K562 (cell line): Measurements from ENCODE around the gene PBX1. TPM values are rescaled to one million over a fixed set of nuclear protein-coding genes. Genes with fewer than 3 reads are reported as not detected.

Experiments used
- ATAC-seq: fragments of 200-7000 bp; cut with Tn5 transposase; 3 replicates; pipeline ENCODE4 v1.9.1; 2020; ENCODE audit warnings: moderate library complexity
- BruUV-seq: library from RNA; stranded (reverse); fragments of 400-500 nt; replicated peaks from 2 replicates; lab custom pipeline; 2021; lab: Mats Ljungman, UMichigan
- CTCF ChIA-PET: fragments of 300-600 bp; formaldehyde crosslinking; extraction: SDS; loops from one replicate; lab custom pipeline; 2021; ENCODE audit warnings: low intra/inter-chr PET ratio; lab: Yijun Ruan, JAX
- POLR2A ChIA-PET: fragments of 300-600, 350-650 bp; sonication (Branson Sonifier 250); formaldehyde crosslinking; extraction: SDS; loops from one replicate; lab custom pipeline; 2021; ENCODE audit warnings: antibody characterized with exemption, inconsistent platforms; lab: Yijun Ruan, JAX
- DNase-seq, 4 experiments: peaks; one replicate each; pipeline versions ENCODE4 v3.0.0 to v3.0.0-alpha.2; 2011 to 2018; ENCODE audit warnings: low spot score in 3 of 4, mixed read lengths in 3 of 4; ENCODE audit errors: extremely low read depth in 1 of 4
- FAIRE-seq: peaks from 2 replicates; lab custom pipeline; 2011; peaks lifted over from hg19 to GRCh38; lab: Jason Lieb, UNC
- H2AFZ ChIP-seq: 2 replicates; pipeline ENCODE4 v1.6.0; 2011; ENCODE audit warnings: low read depth, low read length, control low read depth, inconsistent platforms
- H3K27ac ChIP-seq: fragments of 200-600 bp; 3 replicates; pipeline ENCODE4 v1.8.0; 2011; ENCODE audit warnings: low read depth, mild to moderate bottlenecking, control low read depth, inconsistent platforms, low read length, moderate library complexity, mixed read lengths; ENCODE audit errors: extremely low read depth
- H3K27me3 ChIP-seq, 2 experiments: fragments of 300-600 bp in 1 of 2; 2 replicates in 1 of 2; 3 replicates in 1 of 2; pipeline versions ENCODE4 v1.6.0 to v1.8.0; 2011; ENCODE audit warnings: inconsistent platforms in 2 of 2, low read length in 2 of 2, mild to moderate bottlenecking in 1 of 2, mixed read lengths in 1 of 2, moderate library complexity in 1 of 2; ENCODE audit not compliant: control insufficient read depth in 2 of 2, insufficient read depth in 2 of 2
- H3K36me3 ChIP-seq: fragments of 300-600 bp; 3 replicates; pipeline ENCODE4 v1.8.0; 2011; ENCODE audit warnings: mild to moderate bottlenecking, low read length, inconsistent platforms; ENCODE audit not compliant: control insufficient read depth, insufficient read depth
- H3K4me1 ChIP-seq, 2 experiments: fragments of 200-600 bp in 1 of 2; replicated peaks in 1 of 2; 2 replicates in 1 of 2; 3 replicates in 1 of 2; pipeline versions ENCODE4 v1.5.1 to v1.8.0; 2011; ENCODE audit warnings: inconsistent platforms in 2 of 2, low read length in 2 of 2, mild to moderate bottlenecking in 1 of 2, mixed read lengths in 1 of 2, moderate library complexity in 1 of 2; ENCODE audit not compliant: control insufficient read depth in 2 of 2, insufficient read depth in 2 of 2
- H3K4me2 ChIP-seq: 2 replicates; pipeline ENCODE4 v1.6.1; 2011; ENCODE audit warnings: low read length, control low read depth, inconsistent platforms, mixed read lengths; ENCODE audit not compliant: insufficient read depth
- H3K4me3 ChIP-seq: fragments of 200-600 bp; sonication (generic), shearing (Covaris generic); 2 replicates; pipeline ENCODE4 v1.5.1; 2016; ENCODE audit warnings: control low read depth, inconsistent platforms
- H3K79me2 ChIP-seq: fragments of 200-600 bp; 3 replicates; pipeline ENCODE4 v1.8.0; 2011; ENCODE audit warnings: low read length, inconsistent platforms; ENCODE audit not compliant: control insufficient read depth, insufficient read depth
- H3K9ac ChIP-seq, 2 experiments: 2 replicates each; pipeline versions ENCODE4 v1.6.0 to v1.6.1; 2011; ENCODE audit warnings: low read depth in 2 of 2, low read length in 2 of 2, control low read depth in 1 of 2, inconsistent platforms in 1 of 2, mild to moderate bottlenecking in 1 of 2, mixed read lengths in 1 of 2; ENCODE audit not compliant: insufficient read depth in 1 of 2
- H3K9me1 ChIP-seq: one replicate; pipeline ENCODE4 v1.6.0; 2011; ENCODE audit warnings: inconsistent platforms, mild to moderate bottlenecking, low read length, moderate library complexity; ENCODE audit not compliant: control insufficient read depth, insufficient read depth
- H3K9me3 ChIP-seq: replicated peaks from 2 replicates; pipeline ENCODE4 v1.5.1; 2011; ENCODE audit warnings: low read depth, low read length, inconsistent platforms; ENCODE audit not compliant: control insufficient read depth, insufficient read depth
- H4K20me1 ChIP-seq: replicated peaks from 2 replicates; pipeline ENCODE4 v1.6.1; 2011; ENCODE audit warnings: low read length, inconsistent platforms, mixed read lengths; ENCODE audit not compliant: control insufficient read depth, insufficient read depth
- BRF1 ChIP-seq: IDR thresholded peaks from 3 replicates; pipeline ENCODE4 v1.6.1; 2011; ENCODE audit warnings: borderline replicate concordance, mild to moderate bottlenecking; ENCODE audit not compliant: insufficient read length; ENCODE audit errors: extremely low read depth
- KAT2B ChIP-seq: IDR thresholded peaks from one replicate; pipeline ENCODE4 v1.6.1; 2012; ENCODE audit warnings: low read depth, mild to moderate bottlenecking, control low read depth, inconsistent platforms, low read length, moderate library complexity
- MYC ChIP-seq, 2 experiments: fragments of 250-450 bp in 1 of 2; sonication (Bioruptor Pico) in 1 of 2; IDR thresholded peaks; 2 replicates each; pipeline versions ENCODE4 v1.5.1 to v1.6.1; 2012 to 2021; ENCODE audit warnings: low read depth in 2 of 2, borderline replicate concordance in 1 of 2, improper control_type of control experiment in 1 of 2, low read length in 1 of 2, mild to moderate bottlenecking in 1 of 2, moderate library complexity in 1 of 2
- RBBP5 ChIP-seq: fragments of 200-600 bp; sonication (generic); IDR thresholded peaks from 2 replicates; pipeline ENCODE4 v1.6.1; 2012; ENCODE audit warnings: borderline replicate concordance, mild to moderate bottlenecking, low read length, control low read depth, inconsistent platforms; ENCODE audit not compliant: insufficient read depth, poor library complexity, severe bottlenecking
- ZNF696 ChIP-seq: fragments of 250-450 bp; sonication (Bioruptor Pico); conservative IDR thresholded peaks from 2 replicates; pipeline ENCODE4 v1.4.0; 2020; ENCODE audit warnings: mild to moderate bottlenecking, moderate library complexity
- WGBS: fragments of 100-300 bp; shearing (Covaris generic); methylation state at CpG from one replicate; pipeline ENCODE4 v1.1.6; 2016; ENCODE audit warnings: low coverage, mixed read lengths; ENCODE audit not compliant: insufficient coverage; ENCODE audit errors: missing lambda C conversion rate; 5-methylcytosine and 5-hydroxymethylcytosine counted together
- in situ Hi-C: fragments of 300-500 bp; cut with MboI; formaldehyde crosslinking; loops from 4 replicates; pipeline ENCODE4 v1.15.0; 2018; ENCODE audit warnings: inconsistent platforms, mixed read lengths
- intact Hi-C: fragments of 100-400 bp; cut with micrococcal nuclease; formaldehyde crosslinking; loops from 2 replicates; pipeline ENCODE4 v1.14.2; 2022
- polyA plus RNA-seq, 8 experiments: library from polyadenylated mRNA; depleted of rRNA in 4 of 8; stranded (reverse) in 5 of 8; unstranded in 3 of 8; fragments of >200 nt; fragmentation: Nextera tagmentation in 2 of 8; fragmentation: Illumina TruSeq in 1 of 8; extraction: Ambion mirVana in 2 of 8; extraction: Trizol in 1 of 8; gene quantifications; 2 replicates each; pipeline versions ENCODE4 v1.2.1 to v1.2.3, GENCODE V29; 2011 to 2014; ENCODE audit warnings: inconsistent platforms in 1 of 8, missing spikeins in 1 of 8
- total RNA-seq, 7 experiments: library from RNA; depleted of rRNA in 6 of 7; stranded (reverse); fragments of >200 nt in 6 of 7; fragmentation: Illumina TruSeq in 2 of 7; extraction: Trizol in 2 of 7; gene quantifications; 2 replicates each; pipeline versions ENCODE4 v1.2.1 to v1.2.3, GENCODE V29; 2011 to 2021; ENCODE audit warnings: low replicate concordance in 1 of 7
- TF ChIP-seq, protein P1 (sequence below): sonication (generic); formaldehyde crosslinking; IDR thresholded peaks from 2 replicates; pipeline ENCODE4 v1.8.0; 2023; ENCODE audit warnings: mild to moderate bottlenecking, missing genetic modification reagents

The PBX1 gene
- total and polyA plus RNA-seq, 9 of the 15 experiments (the other 6 are each of a cell fraction or from before 2014, with no cell fraction given), result 0.03 to 0.62 (median 0.17) TPM

DNA sequence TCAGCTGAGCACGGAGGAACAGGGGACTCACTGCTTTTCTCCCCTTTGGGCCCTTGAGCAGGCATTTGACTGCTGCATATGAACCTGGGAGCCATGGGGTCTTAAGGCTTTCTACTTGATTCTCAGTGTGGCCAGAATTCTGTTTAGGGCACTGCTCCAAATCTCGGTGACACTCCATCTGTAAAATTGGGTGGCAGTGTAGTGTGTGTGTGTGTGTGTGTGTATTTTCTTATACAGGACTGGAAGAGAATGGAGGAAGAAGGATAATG lies 162.2 kb downstream of the PBX1 start:
- BruUV-seq, result no TSS peak
- POLR2A ChIA-PET, result no interaction called here
- H3K27ac ChIP-seq, result no peak overlapping the region
- H3K9me1 ChIP-seq, result no peaks in the 10 kb centered on the region
- CTCF ChIA-PET, result no interaction called here
- TF ChIP-seq, protein P1, sequence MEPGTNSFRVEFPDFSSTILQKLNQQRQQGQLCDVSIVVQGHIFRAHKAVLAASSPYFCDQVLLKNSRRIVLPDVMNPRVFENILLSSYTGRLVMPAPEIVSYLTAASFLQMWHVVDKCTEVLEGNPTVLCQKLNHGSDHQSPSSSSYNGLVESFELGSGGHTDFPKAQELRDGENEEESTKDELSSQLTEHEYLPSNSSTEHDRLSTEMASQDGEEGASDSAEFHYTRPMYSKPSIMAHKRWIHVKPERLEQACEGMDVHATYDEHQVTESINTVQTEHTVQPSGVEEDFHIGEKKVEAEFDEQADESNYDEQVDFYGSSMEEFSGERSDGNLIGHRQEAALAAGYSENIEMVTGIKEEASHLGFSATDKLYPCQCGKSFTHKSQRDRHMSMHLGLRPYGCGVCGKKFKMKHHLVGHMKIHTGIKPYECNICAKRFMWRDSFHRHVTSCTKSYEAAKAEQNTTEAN (CRISPR knock-in tag), result 0 out of 2 replicates have a peak, but pooled peaks have one; percentile 54
- TF ChIP-seq RBBP5, result no peak
- in situ Hi-C loops (no loop called here), intact Hi-C loops (no loop called here)
- H3K36me3 ChIP-seq, result no peaks in the 10 kb centered on the region
- no peaks in the 10 kb centered on the region; a peak in 1 of 5 replicates for H3K27me3 ChIP-seq
- H2AFZ ChIP-seq, result peak overlapping the region; percentile 67
- H3K4me2 ChIP-seq, result peak overlapping the region; percentile 44
- no peaks in the 10 kb centered on the region for H3K79me2 ChIP-seq
- no peaks in the 10 kb centered on the region for H4K20me1 ChIP-seq
- DNase-seq, result no peak
- H3K4me3 ChIP-seq, result no peak overlapping the region
- H3K4me1 ChIP-seq, result peaks cover 0 to 21% of the 10 kb centered on the region in 2 experiments; a peak in 2 of 5 replicates
- 0 out of 2 replicates have a peak, but pooled peaks cover 2% of the 10 kb centered on the region for H3K9me3 ChIP-seq
- FAIRE-seq, result no peak
- no peak for ATAC-seq
- WGBS, result 7% methylated on average over 2 of the region's 2 CpGs
- H3K9ac ChIP-seq, result no peak overlapping the region

DNA sequence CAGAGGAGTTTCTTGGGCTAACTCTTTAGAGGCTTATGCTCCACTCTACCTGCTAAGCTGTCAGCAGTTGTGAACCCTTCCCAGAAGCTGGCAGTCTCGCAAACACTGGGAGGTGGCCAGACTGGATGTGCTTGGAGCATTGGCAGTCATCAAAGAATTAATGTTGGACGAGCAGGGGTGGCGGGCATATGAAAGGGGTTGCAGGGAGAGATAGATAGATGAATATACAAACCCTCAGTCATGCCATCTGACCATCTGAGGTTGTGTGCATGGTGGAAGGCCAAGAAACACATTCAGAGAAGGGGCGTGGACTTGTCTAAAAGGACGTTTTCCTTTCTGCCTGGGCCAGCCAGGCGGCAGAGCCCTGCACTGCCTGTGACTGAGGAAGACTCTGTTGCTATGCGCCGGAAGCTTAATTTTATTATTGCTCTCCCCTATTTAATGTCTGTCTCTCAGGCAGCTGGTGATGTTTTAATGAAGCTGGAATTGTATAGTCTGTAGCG lies 164.4 kb downstream of the PBX1 start:
- intact Hi-C loops, result no loop called here
- H3K27me3 ChIP-seq, result no peaks in the 10 kb centered on the region
- in situ Hi-C loops, result no loop called here
- H3K27ac ChIP-seq, result no peak overlapping the region
- H3K9me3 ChIP-seq, result 0 out of 2 replicates have a peak, but pooled peaks cover 2% of the 10 kb centered on the region
- peaks cover 0 to 21% of the 10 kb centered on the region in 2 experiments; a peak in 2 of 5 replicates for H3K4me1 ChIP-seq
- no peak overlapping the region for H3K4me3 ChIP-seq
- no peak overlapping the region for H2AFZ ChIP-seq
- H3K9me1 ChIP-seq, result no peaks in the 10 kb centered on the region
- CTCF ChIA-PET, result no interaction called here
- no peak for TF ChIP-seq KAT2B
- TF ChIP-seq BRF1, result no peak
- no peak for TF ChIP-seq ZNF696 (CRISPR knock-in tag)
- no peak for TF ChIP-seq MYC (IDR thresholded peaks at IDR 0.05; ENCODE audit: low read depth, low read length)
- no peak for TF ChIP-seq MYC (CRISPR knock-in tag; IDR thresholded peaks at IDR 0.05; ENCODE audit: borderline replicate concordance, low read depth)
- ATAC-seq (no peak), FAIRE-seq (no peak), DNase-seq (no peak)
- no peaks in the 10 kb centered on the region for H3K79me2 ChIP-seq
- no peak overlapping the region for H3K4me2 ChIP-seq
- H3K36me3 ChIP-seq, result no peaks in the 10 kb centered on the region
- no peak overlapping the region for H3K9ac ChIP-seq
- WGBS, result 36% methylated on average over 9 of the region's 9 CpGs
- no peaks in the 10 kb centered on the region for H4K20me1 ChIP-seq
- POLR2A ChIA-PET, result no interaction called here
- no TSS peak for BruUV-seq
